ENCODE measurements around the gene RGMA.

- TF ChIP-seq SAP30 (IDR thresholded peaks at IDR 0.05; ENCODE audit: insufficient read depth, insufficient replicate concordance, low read length) (no peak), CREB1 (IDR thresholded peaks at IDR 0.05) (no peak), RAD21 (IDR thresholded peaks at IDR 0.05 in 1 of 2, conservative IDR thresholded peaks at IDR 0.05 in 1 of 2; ENCODE audit: low read depth in 2 of 2, low read length in 2 of 2) (no peak), POLR2AphosphoS5 (IDR thresholded peaks at IDR 0.05; ENCODE audit: low read depth, low read length) (no peak), CTCF (IDR thresholded peaks at IDR 0.05; ENCODE audit: control extremely low read depth in 1 of 3, insufficient read depth in 1 of 3, low read depth in 1 of 3, low read length in 3 of 3) (no peak), BRCA1 (IDR thresholded peaks at IDR 0.05; ENCODE audit: low read depth, low read length) (no peak), JUND (IDR thresholded peaks at IDR 0.05; ENCODE audit: low read length) (no peak), POLR2A (IDR thresholded peaks at IDR 0.05; ENCODE audit: control extremely low read depth in 1 of 2, low read depth in 2 of 2, low read length in 2 of 2) (no peak), TEAD4 (IDR thresholded peaks at IDR 0.05; ENCODE audit: low read depth, low read length) (no peak), TBP (IDR thresholded peaks at IDR 0.05; ENCODE audit: low read depth, low read length) (no peak), RFX5 (IDR thresholded peaks at IDR 0.05; ENCODE audit: borderline replicate concordance, low read depth, low read length) (no peak), RNF2 (IDR thresholded peaks at IDR 0.05; ENCODE audit: borderline replicate concordance, low read depth, low read length, missing control alignments, poor library complexity, severe bottlenecking) (no peak), EP300 (IDR thresholded peaks at IDR 0.05; ENCODE audit: borderline replicate concordance in 1 of 2, low read depth in 2 of 2, low read length in 2 of 2) (no peak)
These were observed 42.9 kb downstream of the RGMA start for GRCh38 chr15:93046120-93046519.

Measured in H1 (cell line).